ENCODE measurements around the gene SPANXC. TPM values are rescaled to one million over a fixed set of nuclear protein-coding genes. Genes with fewer than 3 reads are reported as not detected.
"Not testable (repeated sequence)": the region's sequence is repeated elsewhere in the genome, so short reads cannot be mapped to it uniquely, and the experiment has no call there.

SPANXC gene
- not detected for total RNA-seq

DNA sequence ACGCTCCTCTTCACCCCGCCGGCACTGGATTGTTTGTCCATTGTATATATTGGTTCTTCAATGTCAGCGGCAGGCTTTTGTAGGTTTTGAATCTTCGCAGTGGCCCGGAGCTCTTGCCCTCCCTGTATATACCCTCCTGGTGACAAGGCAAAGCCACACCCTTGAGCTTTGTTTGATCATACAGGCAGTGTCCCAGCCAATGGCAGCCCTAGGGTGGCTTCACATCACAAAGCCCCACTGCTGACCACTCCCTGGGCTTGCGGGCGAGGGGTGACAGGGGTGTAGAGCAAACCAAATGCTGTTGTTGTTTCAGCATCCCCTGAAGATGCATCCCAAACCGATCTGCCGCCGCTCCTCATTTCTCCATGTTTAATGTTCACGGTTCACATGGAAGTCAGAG lies at the start of gene SPANXC:
Gene SPANXC (minus strand): TSS at position 101 of the 400 bp plus-strand sequence. CDS start 60 bp downstream, at position 41.
- not testable (repeated sequence) for H3K4me1 ChIP-seq, H3K27ac ChIP-seq, H3K4me3 ChIP-seq, H3K27me3 ChIP-seq, H3K36me3 ChIP-seq, ATAC-seq, H3K9me3 ChIP-seq
- no CpG with 5 or more reads among the region's 12 CpGs for WGBS, 2 donors (ENCODE audit: low coverage in 1 of 2)

- Histone ChIP-seq H3K36me3 (no peaks in the 10 kb centered on the region), H3K4me1 (no peaks in the 10 kb centered on the region), H3K4me3 (no peak overlapping the region), H3K27me3 (no peaks in the 10 kb centered on the region), H3K9me3 (no peaks in the 10 kb centered on the region), H3K27ac (no peak overlapping the region)
- WGBS, 2 donors (ENCODE audit: low coverage in 1 of 2): 80% methylated on average over 1 of the region's 2 CpGs; no CpG with 5 or more reads in 1 of the 2 donors
- no peak for ATAC-seq
- TF ChIP-seq, protein P1, sequence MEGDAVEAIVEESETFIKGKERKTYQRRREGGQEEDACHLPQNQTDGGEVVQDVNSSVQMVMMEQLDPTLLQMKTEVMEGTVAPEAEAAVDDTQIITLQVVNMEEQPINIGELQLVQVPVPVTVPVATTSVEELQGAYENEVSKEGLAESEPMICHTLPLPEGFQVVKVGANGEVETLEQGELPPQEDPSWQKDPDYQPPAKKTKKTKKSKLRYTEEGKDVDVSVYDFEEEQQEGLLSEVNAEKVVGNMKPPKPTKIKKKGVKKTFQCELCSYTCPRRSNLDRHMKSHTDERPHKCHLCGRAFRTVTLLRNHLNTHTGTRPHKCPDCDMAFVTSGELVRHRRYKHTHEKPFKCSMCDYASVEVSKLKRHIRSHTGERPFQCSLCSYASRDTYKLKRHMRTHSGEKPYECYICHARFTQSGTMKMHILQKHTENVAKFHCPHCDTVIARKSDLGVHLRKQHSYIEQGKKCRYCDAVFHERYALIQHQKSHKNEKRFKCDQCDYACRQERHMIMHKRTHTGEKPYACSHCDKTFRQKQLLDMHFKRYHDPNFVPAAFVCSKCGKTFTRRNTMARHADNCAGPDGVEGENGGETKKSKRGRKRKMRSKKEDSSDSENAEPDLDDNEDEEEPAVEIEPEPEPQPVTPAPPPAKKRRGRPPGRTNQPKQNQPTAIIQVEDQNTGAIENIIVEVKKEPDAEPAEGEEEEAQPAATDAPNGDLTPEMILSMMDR (IDR thresholded peaks at IDR 0.05): no peak
- TF ChIP-seq EP300 (IDR thresholded peaks at IDR 0.05) (no peak), POLR2A (IDR thresholded peaks at IDR 0.05) (no peak), POLR2AphosphoS5 (IDR thresholded peaks at IDR 0.05) (no peak)
Measured at GRCh38 chrX:141279476-141279875, 37.2 kb upstream of the SPANXC start.

GRCh38 chrX:141278306-141278705 lies 36.0 kb upstream of the SPANXC start:
- TF ChIP-seq POLR2A (IDR thresholded peaks at IDR 0.05) (no peak), EP300 (IDR thresholded peaks at IDR 0.05) (no peak), POLR2AphosphoS5 (IDR thresholded peaks at IDR 0.05) (no peak)
- TF ChIP-seq, protein P1 (IDR thresholded peaks at IDR 0.05): peak in 1 of 4 experiments; percentile 44
- Histone ChIP-seq H3K9me3 (no peaks in the 10 kb centered on the region), H3K36me3 (no peaks in the 10 kb centered on the region), H3K27ac (no peak overlapping the region), H3K27me3 (no peaks in the 10 kb centered on the region), H3K4me3 (no peak overlapping the region), H3K4me1 (no peaks in the 10 kb centered on the region)
- 43 to 64% methylated on average over 3 of the region's 3 CpGs for WGBS, 2 donors (ENCODE audit: low coverage in 1 of 2)
- ATAC-seq: no peak

DNA sequence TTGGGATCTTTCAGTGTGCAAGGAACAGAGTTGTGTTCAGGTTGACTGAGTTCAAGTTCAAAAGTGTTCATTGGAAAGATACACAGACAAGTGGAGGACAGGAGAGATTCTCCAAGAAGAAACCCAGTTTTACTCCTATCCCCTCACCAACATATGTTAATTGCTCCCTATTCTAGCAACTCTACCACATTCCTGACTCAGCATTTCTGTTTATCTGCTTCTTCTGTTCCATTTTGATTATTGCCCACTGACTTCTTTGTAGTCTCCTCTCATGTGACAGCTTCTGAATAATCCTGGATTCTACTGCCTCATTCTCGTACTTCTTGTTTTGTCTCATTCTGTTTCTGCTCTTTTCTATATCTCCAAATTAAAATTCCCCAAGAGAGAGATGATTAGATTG lies 15.8 kb upstream of the SPANXC start:
- no peak for ATAC-seq
- no peaks in the 10 kb centered on the region for H3K27me3 ChIP-seq
- H3K36me3 ChIP-seq: no peaks in the 10 kb centered on the region
- no peak overlapping the region for H3K27ac ChIP-seq
- no peak for TF ChIP-seq POLR2AphosphoS5 (IDR thresholded peaks at IDR 0.05)
- no peak for TF ChIP-seq EP300 (IDR thresholded peaks at IDR 0.05)
- no peaks in the 10 kb centered on the region for H3K9me3 ChIP-seq
- WGBS, 2 donors (ENCODE audit: low coverage in 1 of 2): 38 to 55% methylated on average over 1 of the region's 1 CpG
- no peak overlapping the region for H3K4me3 ChIP-seq
- no peaks in the 10 kb centered on the region for H3K4me1 ChIP-seq

- WGBS, 2 donors (ENCODE audit: low coverage in 1 of 2): 58 to 92% methylated on average over 2 of the region's 2 CpGs
- TF ChIP-seq, protein P1 (IDR thresholded peaks at IDR 0.05): no peak
- TF ChIP-seq POLR2AphosphoS5 (IDR thresholded peaks at IDR 0.05) (no peak), EP300 (IDR thresholded peaks at IDR 0.05) (no peak), POLR2A (IDR thresholded peaks at IDR 0.05) (no peak)
- ATAC-seq: no peak
- Histone ChIP-seq H3K4me1 (no peaks in the 10 kb centered on the region), H3K27me3 (no peaks in the 10 kb centered on the region), H3K4me3 (no peak overlapping the region), H3K27ac (no peak overlapping the region), H3K36me3 (no peaks in the 10 kb centered on the region), H3K9me3 (no peaks in the 10 kb centered on the region)
Measured at GRCh38 chrX:141221611-141222010, 20.7 kb downstream of the SPANXC start.

- Histone ChIP-seq H3K36me3 (no peaks in the 10 kb centered on the region), H3K4me3 (no peak overlapping the region), H3K27ac (no peak overlapping the region), H3K27me3 (no peaks in the 10 kb centered on the region), H3K4me1 (no peaks in the 10 kb centered on the region), H3K9me3 (no peaks in the 10 kb centered on the region)
- TF ChIP-seq POLR2A (IDR thresholded peaks at IDR 0.05) (no peak), POLR2AphosphoS5 (IDR thresholded peaks at IDR 0.05) (no peak), EP300 (IDR thresholded peaks at IDR 0.05) (no peak)
- TF ChIP-seq, protein P1 (IDR thresholded peaks at IDR 0.05): no peak
- ATAC-seq: no peak
- 43 to 58% methylated on average over 3 of the region's 3 CpGs for WGBS, 2 donors (ENCODE audit: low coverage in 1 of 2)
Measured at GRCh38 chrX:141220342-141221008, 21.8 kb downstream of the SPANXC start.
